Heart left ventricle (tissue), 13 donors: Measurements from ENCODE around the gene COPZ1.

ENCODE experiments used
- POLR2A ChIP-seq, 2 donors: fragments of 450-650 bp; IDR thresholded peaks; one replicate each; pipeline ENCODE4 v1.6.1; 2017; ENCODE audit warnings: antibody characterized with exemption in 2 of 2, mild to moderate bottlenecking in 2 of 2, moderate library complexity in 2 of 2
- TF ChIP-seq, protein P1 (sequence below), 12 donors: fragments of 200-600 bp; sonication (generic) in 4 of 12; IDR thresholded peaks; one replicate each; pipeline versions ENCODE4 v1.5.0 to v1.8.0; 2018 to 2022; ENCODE audit warnings: antibody characterized with exemption in 12 of 12, mild to moderate bottlenecking in 5 of 12
- donor health status: ischemic (EF 13 %, LVEDD 7.1; RV severe dilation, severe dysfunction).
- donor health status: DM: no; HTN: yes; CAD: no.
- donor health status: DM: no; HTN: no; CAD: no.
- donor health status: ischemic (EF 25% LVEDD 6.9; RV normal size, moderate dysfunction).
- donor health status: ischemic (EF 25% LVEDD 5.7; RV mildly dilated, moderate dysfunction).
- donor health status: ischemic (EF 35%, LVEDD 5.7; RV mildly dilated, moderate dysfunction).
- donor health status: nonischemic (EF 11% LVEDD 7.7; RV severe dilation, severe dysfunction).
- donor health status: DM: yes; HTN: yes; CAD: no.
- donor health status: PGD.
- donor health status: ischemic (EF 29% LVEDD 5.4; RV normal size, mild dysfunction).
- donor health status: nonischemic (EF 23%, LVEDD 6.1; RV moderate dilation, normal function).

DNA sequence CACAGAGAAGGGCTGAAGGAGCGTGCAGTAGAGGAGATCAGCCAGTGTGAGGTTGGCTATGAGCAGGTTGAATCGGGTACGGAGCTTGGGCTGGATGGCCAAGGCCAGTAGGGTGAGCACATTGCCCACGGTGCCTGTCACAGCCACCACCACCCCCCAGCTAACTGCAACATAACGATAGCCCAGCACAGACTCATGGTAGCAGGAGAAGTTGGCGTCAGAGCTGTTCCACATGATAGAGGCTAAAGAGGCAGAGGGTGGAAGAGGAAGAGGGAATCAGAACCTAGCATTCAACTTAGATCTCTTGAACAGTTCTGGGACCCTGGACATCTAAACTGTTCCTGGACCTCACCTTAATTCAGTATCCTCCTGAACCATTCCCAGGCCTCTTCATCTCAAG, 38.7 kb downstream of the COPZ1 start:
- TF ChIP-seq, protein P1, sequence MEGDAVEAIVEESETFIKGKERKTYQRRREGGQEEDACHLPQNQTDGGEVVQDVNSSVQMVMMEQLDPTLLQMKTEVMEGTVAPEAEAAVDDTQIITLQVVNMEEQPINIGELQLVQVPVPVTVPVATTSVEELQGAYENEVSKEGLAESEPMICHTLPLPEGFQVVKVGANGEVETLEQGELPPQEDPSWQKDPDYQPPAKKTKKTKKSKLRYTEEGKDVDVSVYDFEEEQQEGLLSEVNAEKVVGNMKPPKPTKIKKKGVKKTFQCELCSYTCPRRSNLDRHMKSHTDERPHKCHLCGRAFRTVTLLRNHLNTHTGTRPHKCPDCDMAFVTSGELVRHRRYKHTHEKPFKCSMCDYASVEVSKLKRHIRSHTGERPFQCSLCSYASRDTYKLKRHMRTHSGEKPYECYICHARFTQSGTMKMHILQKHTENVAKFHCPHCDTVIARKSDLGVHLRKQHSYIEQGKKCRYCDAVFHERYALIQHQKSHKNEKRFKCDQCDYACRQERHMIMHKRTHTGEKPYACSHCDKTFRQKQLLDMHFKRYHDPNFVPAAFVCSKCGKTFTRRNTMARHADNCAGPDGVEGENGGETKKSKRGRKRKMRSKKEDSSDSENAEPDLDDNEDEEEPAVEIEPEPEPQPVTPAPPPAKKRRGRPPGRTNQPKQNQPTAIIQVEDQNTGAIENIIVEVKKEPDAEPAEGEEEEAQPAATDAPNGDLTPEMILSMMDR (IDR thresholded peaks at IDR 0.05): no peak
- TF ChIP-seq POLR2A (IDR thresholded peaks at IDR 0.05): no peak
